BE2C (cell line): Measurements from ENCODE around the gene SCNN1B. TPM values are rescaled to one million over a fixed set of nuclear protein-coding genes. Genes with fewer than 3 reads are reported as not detected.
"Not testable (repeated sequence)": the region's sequence is repeated elsewhere in the genome, so short reads cannot be mapped to it uniquely, and the experiment has no call there.

Source experiments
- DNase-seq: peaks from one replicate; pipeline ENCODE4 v3.0.0-alpha.2; 2020
- H3K27me3 ChIP-seq: fragments of 250-450 bp; sonication (Bioruptor Pico); 2 replicates; pipeline ENCODE4 v1.5.1; 2020; ENCODE audit warnings: mild to moderate bottlenecking
- H3K36me3 ChIP-seq: fragments of 250-450 bp; sonication (Bioruptor Pico); 2 replicates; pipeline ENCODE4 v1.5.1; 2020; ENCODE audit warnings: mild to moderate bottlenecking
- H3K4me1 ChIP-seq: fragments of 250-450 bp; sonication (Bioruptor Pico); 2 replicates; pipeline ENCODE4 v1.5.1; 2020
- H3K4me3 ChIP-seq: 2 replicates; pipeline ENCODE4 v1.5.1; 2011; ENCODE audit warnings: low read depth, low read length
- H3K9me3 ChIP-seq: fragments of 250-450 bp; sonication (Bioruptor Pico); 2 replicates; pipeline ENCODE4 v1.5.1; 2020
- polyA plus RNA-seq: library from polyadenylated mRNA; unstranded; fragments of >200 nt; gene quantifications from one replicate; pipeline ENCODE4 v1.2.1, GENCODE V29; 2012; ENCODE audit warnings: low read depth, missing spikeins; ENCODE audit not compliant: insufficient read length, insufficient read depth
- TF ChIP-seq, protein P1 (sequence below): IDR thresholded peaks from 2 replicates; pipeline ENCODE4 v1.5.1; 2012; ENCODE audit warnings: mild to moderate bottlenecking, low read depth, low read length

The SCNN1B gene, protein sequence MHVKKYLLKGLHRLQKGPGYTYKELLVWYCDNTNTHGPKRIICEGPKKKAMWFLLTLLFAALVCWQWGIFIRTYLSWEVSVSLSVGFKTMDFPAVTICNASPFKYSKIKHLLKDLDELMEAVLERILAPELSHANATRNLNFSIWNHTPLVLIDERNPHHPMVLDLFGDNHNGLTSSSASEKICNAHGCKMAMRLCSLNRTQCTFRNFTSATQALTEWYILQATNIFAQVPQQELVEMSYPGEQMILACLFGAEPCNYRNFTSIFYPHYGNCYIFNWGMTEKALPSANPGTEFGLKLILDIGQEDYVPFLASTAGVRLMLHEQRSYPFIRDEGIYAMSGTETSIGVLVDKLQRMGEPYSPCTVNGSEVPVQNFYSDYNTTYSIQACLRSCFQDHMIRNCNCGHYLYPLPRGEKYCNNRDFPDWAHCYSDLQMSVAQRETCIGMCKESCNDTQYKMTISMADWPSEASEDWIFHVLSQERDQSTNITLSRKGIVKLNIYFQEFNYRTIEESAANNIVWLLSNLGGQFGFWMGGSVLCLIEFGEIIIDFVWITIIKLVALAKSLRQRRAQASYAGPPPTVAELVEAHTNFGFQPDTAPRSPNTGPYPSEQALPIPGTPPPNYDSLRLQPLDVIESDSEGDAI
- polyA plus RNA-seq, result not detected

DNA sequence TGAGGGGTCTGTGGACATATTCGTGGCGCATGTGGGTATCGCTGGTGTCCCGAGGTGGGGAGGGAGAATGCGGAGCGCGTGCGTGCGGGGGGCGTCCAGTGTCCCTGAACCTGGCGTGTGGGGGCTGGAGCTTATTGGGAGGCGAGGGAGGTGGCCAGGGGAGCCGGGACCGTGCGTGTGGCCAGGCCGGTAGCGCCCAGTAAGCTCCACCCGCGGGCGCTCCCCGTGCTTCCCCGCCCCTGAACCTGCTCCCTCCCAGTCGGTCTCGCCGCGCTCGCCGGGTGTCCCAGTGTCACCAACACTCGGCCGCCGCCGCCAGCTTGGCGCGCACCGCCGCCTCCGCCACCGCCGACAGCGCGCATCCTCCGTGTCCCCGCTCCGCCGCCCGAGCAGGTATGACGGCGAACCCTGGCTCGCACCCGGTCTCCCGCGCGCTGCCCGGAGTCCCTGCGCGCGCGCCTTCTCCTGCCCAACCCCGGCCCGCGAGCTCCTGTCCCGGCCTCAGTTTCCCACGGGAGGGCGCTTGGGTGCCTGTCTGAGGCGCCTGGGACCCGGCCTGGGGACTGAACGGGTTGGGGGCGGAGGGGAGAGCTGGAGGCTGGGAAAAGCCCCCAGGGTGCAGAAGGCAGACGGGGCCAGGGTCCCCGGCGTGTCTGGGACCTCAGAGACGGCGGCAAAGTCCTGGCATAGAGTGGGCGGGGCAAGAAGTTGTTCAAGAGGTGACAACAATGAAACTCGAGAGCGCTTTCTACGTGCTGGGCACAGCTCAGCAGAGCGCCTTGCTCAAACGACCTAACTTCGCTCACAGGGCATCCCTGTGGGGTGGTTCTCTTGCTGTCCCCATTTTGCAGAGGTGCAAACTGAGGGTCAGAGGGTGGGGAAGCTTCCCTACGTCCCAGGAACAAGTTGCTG is at the start of gene SCNN1B:
Gene SCNN1B (plus strand): TSS at position 258 of the 912 bp plus-strand sequence. CDS start 46,298 bp downstream, outside the sequence.
- no peak for DNase-seq
- H3K4me1 ChIP-seq, result no peaks in the 10 kb centered on the region
- peaks cover 30% of the 10 kb centered on the region for H3K27me3 ChIP-seq
- H3K4me3 ChIP-seq, result no peak within 1 kb of the TSS
- H3K36me3 ChIP-seq, result no peaks in the 10 kb centered on the region
- no peaks in the 10 kb centered on the region for H3K9me3 ChIP-seq
- TF ChIP-seq, protein P1, sequence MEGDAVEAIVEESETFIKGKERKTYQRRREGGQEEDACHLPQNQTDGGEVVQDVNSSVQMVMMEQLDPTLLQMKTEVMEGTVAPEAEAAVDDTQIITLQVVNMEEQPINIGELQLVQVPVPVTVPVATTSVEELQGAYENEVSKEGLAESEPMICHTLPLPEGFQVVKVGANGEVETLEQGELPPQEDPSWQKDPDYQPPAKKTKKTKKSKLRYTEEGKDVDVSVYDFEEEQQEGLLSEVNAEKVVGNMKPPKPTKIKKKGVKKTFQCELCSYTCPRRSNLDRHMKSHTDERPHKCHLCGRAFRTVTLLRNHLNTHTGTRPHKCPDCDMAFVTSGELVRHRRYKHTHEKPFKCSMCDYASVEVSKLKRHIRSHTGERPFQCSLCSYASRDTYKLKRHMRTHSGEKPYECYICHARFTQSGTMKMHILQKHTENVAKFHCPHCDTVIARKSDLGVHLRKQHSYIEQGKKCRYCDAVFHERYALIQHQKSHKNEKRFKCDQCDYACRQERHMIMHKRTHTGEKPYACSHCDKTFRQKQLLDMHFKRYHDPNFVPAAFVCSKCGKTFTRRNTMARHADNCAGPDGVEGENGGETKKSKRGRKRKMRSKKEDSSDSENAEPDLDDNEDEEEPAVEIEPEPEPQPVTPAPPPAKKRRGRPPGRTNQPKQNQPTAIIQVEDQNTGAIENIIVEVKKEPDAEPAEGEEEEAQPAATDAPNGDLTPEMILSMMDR, result no peak

DNA sequence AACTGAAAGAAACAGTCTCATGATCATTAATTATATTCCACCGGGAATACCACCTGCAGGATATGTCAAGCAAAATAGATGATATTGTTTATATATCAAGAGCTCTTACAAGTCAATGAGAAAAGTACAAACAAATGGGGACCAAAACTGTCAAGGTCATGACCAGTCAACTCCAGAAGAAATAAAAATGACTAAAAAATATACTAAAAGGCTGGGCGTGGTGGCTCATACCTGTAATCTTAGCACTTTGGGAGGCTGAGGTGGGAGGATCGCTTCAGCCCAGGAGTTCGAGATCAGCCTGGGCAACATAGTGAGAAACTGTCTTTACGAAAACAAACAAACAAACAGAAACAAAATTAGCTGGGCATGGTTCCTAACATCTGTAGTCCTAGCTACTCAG is 49.8 kb upstream of the SCNN1B start:
- TF ChIP-seq, protein P1, result no peak
- no peaks in the 10 kb centered on the region for H3K4me1 ChIP-seq
- H3K36me3 ChIP-seq, result no peaks in the 10 kb centered on the region
- no peaks in the 10 kb centered on the region for H3K27me3 ChIP-seq
- H3K4me3 ChIP-seq, result no peak overlapping the region
- no peak for DNase-seq
- no peaks in the 10 kb centered on the region for H3K9me3 ChIP-seq

DNA sequence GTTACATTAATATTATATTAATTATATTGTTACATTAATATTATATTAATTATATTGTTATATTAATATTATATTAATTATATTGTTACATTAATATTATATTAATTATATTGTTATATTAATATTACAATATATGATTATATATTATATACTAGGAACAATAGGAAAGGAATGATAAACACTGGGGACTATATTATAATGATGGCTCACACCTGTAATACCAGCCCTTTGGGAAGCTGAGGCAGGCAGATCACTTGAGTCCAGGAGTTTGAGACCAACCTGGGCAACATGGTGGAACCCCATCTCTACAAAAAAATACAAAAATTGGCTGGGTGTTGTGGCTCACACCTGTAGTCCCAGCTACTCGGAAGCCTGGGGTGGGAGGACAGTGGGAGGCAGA is 48.5 kb upstream of the SCNN1B start:
- H3K4me1 ChIP-seq, DNase-seq: not testable (repeated sequence)

DNA sequence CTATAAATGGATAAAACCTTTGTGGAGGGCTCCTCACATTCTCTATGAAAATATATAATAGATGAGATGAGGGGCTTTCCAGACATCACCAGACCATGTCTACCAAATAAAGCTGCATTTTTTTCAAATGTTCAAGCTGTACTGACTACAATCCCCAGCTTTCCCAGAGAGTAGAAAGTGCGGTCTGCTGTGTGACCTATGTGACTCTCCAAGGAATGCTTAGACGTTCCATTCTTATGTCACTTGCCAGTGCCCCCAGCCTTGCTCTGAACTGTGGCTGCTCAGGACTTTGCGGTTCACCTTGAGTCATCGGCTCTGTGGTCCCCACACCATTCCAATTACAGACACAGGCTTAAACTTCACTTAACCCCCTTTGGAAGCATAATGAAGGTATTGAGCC is 47.8 kb upstream of the SCNN1B start:
- TF ChIP-seq, protein P1, result no peak
- DNase-seq, result no peak
- no peaks in the 10 kb centered on the region for H3K36me3 ChIP-seq
- no peaks in the 10 kb centered on the region for H3K9me3 ChIP-seq
- H3K4me3 ChIP-seq, result no peak overlapping the region
- no peaks in the 10 kb centered on the region for H3K27me3 ChIP-seq
- H3K4me1 ChIP-seq, result no peaks in the 10 kb centered on the region

More for the DNA sequence above, 48.5 kb upstream of the SCNN1B start:
- not testable (repeated sequence) for H3K27me3 ChIP-seq, H3K9me3 ChIP-seq, H3K36me3 ChIP-seq, H3K4me3 ChIP-seq

DNA sequence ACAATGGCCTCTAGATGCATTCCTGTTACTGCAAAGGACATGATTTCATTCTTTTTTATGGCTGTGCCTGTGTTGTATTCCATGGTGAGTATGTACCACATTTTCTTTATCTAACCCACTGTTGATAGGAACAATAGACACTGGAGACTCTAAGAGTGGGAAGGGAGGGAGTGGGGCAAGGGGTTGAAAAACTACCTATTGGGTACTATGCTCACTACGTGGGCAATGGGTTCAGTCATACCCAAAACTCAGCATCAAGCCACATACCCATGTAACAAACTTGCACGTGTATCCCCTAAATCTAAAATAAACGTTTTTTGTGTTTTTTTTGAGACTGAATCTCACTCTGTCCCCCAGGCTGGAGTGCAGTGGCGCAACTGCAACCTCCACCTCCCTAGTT is 47.1 kb upstream of the SCNN1B start:
- Histone ChIP-seq H3K4me3 (no peak overlapping the region), H3K36me3 (no peaks in the 10 kb centered on the region), H3K4me1 (no peaks in the 10 kb centered on the region), H3K9me3 (no peaks in the 10 kb centered on the region), H3K27me3 (no peaks in the 10 kb centered on the region)
- TF ChIP-seq, protein P1, result no peak
- DNase-seq, result no peak

DNA sequence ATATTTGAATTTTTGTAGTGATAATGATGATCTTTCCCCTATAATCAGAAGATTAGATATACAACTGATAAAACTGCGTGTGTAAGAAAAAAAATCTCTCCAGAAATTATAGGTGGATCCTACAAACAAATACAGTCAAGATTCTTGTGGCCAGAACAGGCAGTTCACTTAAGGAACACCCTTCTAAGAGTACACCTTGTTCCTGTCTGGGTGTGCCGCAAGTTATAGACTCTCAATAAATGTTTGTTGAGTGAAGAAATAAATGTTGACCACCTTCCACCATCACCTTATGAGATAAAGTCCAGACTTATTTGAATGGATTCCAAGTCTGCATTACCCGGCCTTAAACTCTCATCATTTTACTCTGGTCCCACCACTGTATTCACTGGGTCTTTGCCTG is 45.7 kb upstream of the SCNN1B start:
- Histone ChIP-seq H3K36me3 (no peaks in the 10 kb centered on the region), H3K27me3 (no peaks in the 10 kb centered on the region), H3K9me3 (no peaks in the 10 kb centered on the region), H3K4me1 (no peaks in the 10 kb centered on the region), H3K4me3 (no peak overlapping the region)
- TF ChIP-seq, protein P1, result no peak
- DNase-seq, result no peak
